Transverse colon (tissue), 4 donors: ENCODE data around the gene AQP6. TPM values are rescaled to one million over a fixed set of nuclear protein-coding genes. Genes with fewer than 3 reads are reported as not detected.
A peak's percentile ranks its signal among the peaks of the same experiment; 100 is the strongest.

ENCODE experiments used
- DNase-seq: peaks from one replicate; pipeline ENCODE4 v3.0.0-alpha.2; 2019
- H3K27ac ChIP-seq, 4 donors: fragments of 200-600 bp; sonication (generic); 2 replicates each; pipeline ENCODE4 v1.5.1; 2016 to 2018; ENCODE audit warnings: inconsistent platforms in 4 of 4
- H3K27me3 ChIP-seq: fragments of 200-600 bp; sonication (generic); 2 replicates; pipeline ENCODE4 v1.5.1; 2017; ENCODE audit warnings: inconsistent platforms
- H3K36me3 ChIP-seq, 4 donors: fragments of 200-600 bp; sonication (generic); 2 replicates each; pipeline ENCODE4 v1.5.1; 2017 to 2019; ENCODE audit warnings: inconsistent platforms in 4 of 4
- H3K4me1 ChIP-seq, 4 donors: fragments of 200-600 bp; sonication (generic); 2 replicates each; pipeline ENCODE4 v1.5.1; 2017 to 2020; ENCODE audit warnings: inconsistent platforms in 4 of 4
- H3K4me3 ChIP-seq, 4 donors: fragments of 200-600 bp; sonication (generic); 1 replicate in 1 of 4; 2 replicates in 3 of 4; pipeline versions ENCODE4 v1.5.1 to v1.6.1; 2017 to 2019; ENCODE audit warnings: inconsistent platforms in 4 of 4
- H3K9me3 ChIP-seq, 2 donors: fragments of 200-600 bp; sonication (generic); 2 replicates each; pipeline ENCODE4 v1.5.1; 2017 to 2019; ENCODE audit warnings: inconsistent platforms in 2 of 2
- CTCF ChIP-seq, 5 experiments: fragments of 200-600 bp in 3 of 5; fragments of 450-650 bp in 2 of 5; sonication (generic) in 3 of 5; IDR thresholded peaks; 1 replicate in 2 of 5; 2 replicates in 3 of 5; pipeline ENCODE4 v1.5.1; 2016 to 2017; ENCODE audit warnings: antibody characterized with exemption in 5 of 5, inconsistent platforms in 3 of 5, mild to moderate bottlenecking in 2 of 5, moderate library complexity in 1 of 5
- EP300 ChIP-seq: sonication (generic); formaldehyde crosslinking; IDR thresholded peaks from one replicate; pipeline ENCODE4 v1.6.1; 2017; ENCODE audit warnings: antibody characterized with exemption, low read depth
- POLR2A ChIP-seq: fragments of 450-650 bp; IDR thresholded peaks from one replicate; pipeline ENCODE4 v1.6.1; 2016; ENCODE audit warnings: antibody characterized with exemption, mild to moderate bottlenecking, moderate library complexity
- POLR2AphosphoS5 ChIP-seq, 3 donors: sonication (generic); formaldehyde crosslinking; IDR thresholded peaks; one replicate each; pipeline ENCODE4 v1.6.1; 2016; ENCODE audit warnings: antibody characterized with exemption in 3 of 3
- WGBS, 2 donors: methylation state at CpG; one replicate each; pipeline ENCODE4 v1.1.5; 2018; ENCODE audit warnings: low coverage in 1 of 2; 5-methylcytosine and 5-hydroxymethylcytosine counted together
- in situ Hi-C, 4 donors: fragments of 200-750 bp; cut with MboI; loops; one replicate each; pipeline versions ENCODE4 v1.15.0 to v1.15.1; 2017; ENCODE audit warnings: low sequenced_read_pairs in 3 of 4, low pct_ligation_motif_present in 1 of 4, low pct_unique_long_range_greater_than_20kb in 1 of 4
- intact Hi-C: fragments of 100-400 bp; cut with DNase I; formaldehyde crosslinking; loops from one replicate; pipeline ENCODE4 v1.15.1; 2023; ENCODE audit warnings: low total_unique reads
- total RNA-seq, 4 donors: library from RNA; depleted of rRNA; stranded (reverse); fragments of >200 nt; gene quantifications; one replicate each; pipeline ENCODE4 v1.1.0, GENCODE V29; 2016

Gene AQP6
- total RNA-seq, 4 donors from 2014 or later: 0.41 TPM; not detected in 3

- no peak overlapping the region for H3K4me3 ChIP-seq
Measured at GRCh38 chr12:49961993-49962764, 10.6 kb upstream of the AQP6 start.

DNA sequence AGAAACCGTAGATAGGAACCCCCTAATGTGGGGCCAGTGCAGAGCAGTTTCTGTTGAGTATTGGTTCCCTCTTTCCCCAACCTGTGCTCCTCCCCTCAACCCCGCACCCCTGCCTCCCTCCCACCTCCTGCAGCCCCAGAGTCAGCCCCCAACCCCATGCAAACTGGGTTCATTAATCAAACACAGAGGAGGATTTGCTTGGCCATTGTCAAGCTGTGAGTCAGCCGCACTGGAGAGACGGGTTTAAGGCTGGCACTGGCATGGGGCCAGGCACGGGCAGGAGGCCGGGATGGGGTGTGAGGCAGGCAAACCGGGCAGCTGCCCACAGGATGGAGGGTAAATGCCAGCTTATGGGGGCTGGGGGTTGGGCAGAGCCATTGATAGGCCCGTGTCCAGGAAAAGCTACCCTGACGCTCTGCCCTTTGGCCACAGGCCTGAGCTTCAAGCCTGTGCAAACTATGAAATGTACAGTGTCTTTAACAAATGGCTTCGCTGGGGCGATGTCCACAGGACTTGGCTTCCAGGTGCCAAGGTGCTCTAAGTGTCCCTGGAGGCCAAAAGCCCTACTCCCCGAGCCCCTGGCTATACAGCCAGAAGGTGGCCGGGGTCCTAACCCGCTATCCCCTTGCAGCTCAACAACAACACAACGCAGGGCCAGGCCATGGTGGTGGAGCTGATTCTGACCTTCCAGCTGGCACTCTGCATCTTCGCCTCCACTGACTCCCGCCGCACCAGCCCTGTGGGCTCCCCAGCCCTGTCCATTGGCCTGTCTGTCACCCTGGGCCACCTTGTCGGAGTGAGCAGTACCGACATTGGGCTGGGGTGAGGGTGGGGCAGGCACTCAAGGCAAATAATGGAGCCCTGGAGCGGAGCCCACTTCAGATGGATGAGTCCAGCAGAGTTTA lies 9.6 kb upstream of the AQP6 start:
- Histone ChIP-seq H3K27ac (no peak overlapping the region), H3K4me3 (no peak overlapping the region), H3K27me3 (peaks cover 73% of the 10 kb centered on the region), H3K9me3 (no peaks in the 10 kb centered on the region), H3K4me1 (peaks cover 0 to 21% (median 15%) of the 10 kb centered on the region in 4 donors), H3K36me3 (no peaks in the 10 kb centered on the region)
- intact Hi-C loops: loop anchor here (10.0 kb wide), 1 partner anchor 222 kb away; no protein-coding TSS in a partner anchor
- WGBS, 2 donors: 47 to 59% methylated on average over 3 to 18 of the region's 21 CpGs
- TF ChIP-seq EP300 (no peak), CTCF (IDR thresholded peaks at IDR 0.05) (no peak), POLR2AphosphoS5 (IDR thresholded peaks at IDR 0.05) (no peak), POLR2A (no peak)
- in situ Hi-C loops: loop anchor here in 1 of 4 donors (25.0 kb wide), 1 partner anchor 224 kb away; no protein-coding TSS in a partner anchor
- DNase-seq: peak; percentile 66

More at GRCh38 chr12:49961993-49962764, 10.6 kb upstream of the AQP6 start:
- 84% methylated on average over 23 of the region's 37 CpGs; no CpG with 5 or more reads in 1 of the 2 donors for WGBS, 2 donors
- H3K27me3 ChIP-seq: peaks cover 77% of the 10 kb centered on the region
- TF ChIP-seq CTCF (IDR thresholded peaks at IDR 0.05) (no peak), POLR2AphosphoS5 (IDR thresholded peaks at IDR 0.05) (no peak), EP300 (no peak), POLR2A (no peak)
- peaks cover 0 to 14% (median 8%) of the 10 kb centered on the region in 4 donors for H3K4me1 ChIP-seq
- no peaks in the 10 kb centered on the region for H3K36me3 ChIP-seq
- intact Hi-C loops: loop anchor here (10.0 kb wide), 1 partner anchor 223 kb away; no protein-coding TSS in a partner anchor
- no peak for DNase-seq
- in situ Hi-C loops: loop anchor here in 1 of 4 donors (25.0 kb wide), 1 partner anchor 225 kb away; no protein-coding TSS in a partner anchor
- H3K27ac ChIP-seq: no peak overlapping the region
- H3K9me3 ChIP-seq: no peaks in the 10 kb centered on the region

DNA sequence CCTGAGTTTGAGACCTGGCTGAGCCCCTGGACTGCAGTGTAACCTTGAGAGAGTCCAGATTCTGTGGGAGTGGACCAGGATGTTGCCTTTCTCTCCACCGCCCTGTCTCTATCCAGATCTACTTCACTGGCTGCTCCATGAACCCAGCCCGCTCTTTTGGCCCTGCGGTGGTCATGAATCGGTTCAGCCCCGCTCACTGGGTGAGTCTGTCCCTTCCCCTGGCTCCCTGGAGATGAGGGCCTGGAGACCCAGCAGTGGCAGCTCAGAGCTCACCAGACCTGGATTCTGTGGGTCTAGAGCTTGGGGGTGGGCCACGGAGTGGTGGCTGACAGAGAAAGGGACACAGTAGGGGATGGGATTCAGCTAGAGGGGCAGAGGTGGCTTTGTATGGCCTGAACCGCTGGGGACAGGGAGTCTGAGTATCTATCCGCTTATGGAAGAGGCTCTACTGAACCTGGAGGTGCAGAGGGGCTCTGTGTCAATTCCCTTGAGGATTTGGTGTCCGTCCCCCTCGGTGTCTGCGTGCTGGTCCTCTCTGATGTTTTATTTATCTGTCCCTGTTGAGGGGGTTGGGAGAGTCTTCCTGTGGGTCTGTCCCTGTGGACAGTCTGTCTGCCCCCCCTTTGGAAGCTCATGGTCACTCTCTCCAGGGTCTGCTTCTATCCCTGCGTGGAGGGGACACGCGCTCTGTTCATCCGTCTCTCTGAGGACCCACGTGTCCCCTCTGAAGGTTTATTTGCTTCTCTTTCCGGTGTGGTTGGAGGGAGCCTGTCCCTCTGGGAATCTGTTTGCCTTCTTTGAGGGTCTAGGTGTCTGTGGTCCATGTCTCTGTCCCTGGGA lies 8.6 kb upstream of the AQP6 start:
- Histone ChIP-seq H3K9me3 (no peaks in the 10 kb centered on the region), H3K4me1 (peaks cover 0 to 21% (median 15%) of the 10 kb centered on the region in 4 donors), H3K27me3 (peaks cover 73% of the 10 kb centered on the region), H3K4me3 (no peak overlapping the region), H3K36me3 (no peaks in the 10 kb centered on the region), H3K27ac (no peak overlapping the region)
- intact Hi-C loops (loop anchor here (10.0 kb wide), 1 partner anchor 221 kb away; no protein-coding TSS in a partner anchor), in situ Hi-C loops (loop anchor here in 1 of 4 donors (25.0 kb wide), 1 partner anchor 223 kb away; no protein-coding TSS in a partner anchor)
- DNase-seq: no peak
- 86% methylated on average over 16 of the region's 17 CpGs; no CpG with 5 or more reads in 1 of the 2 donors for WGBS, 2 donors
- TF ChIP-seq CTCF (IDR thresholded peaks at IDR 0.05) (no peak), EP300 (no peak), POLR2AphosphoS5 (IDR thresholded peaks at IDR 0.05) (no peak), POLR2A (no peak)
